DND-41 (cell line): ENCODE data around the gene CCDC185.

Experiments
- ATAC-seq: fragments of 200-7000 bp; cut with Tn5 transposase; 3 replicates; pipeline ENCODE4 v1.9.1; 2021; ENCODE audit warnings: low read depth; ENCODE audit not compliant: insufficient read depth
- DNase-seq: peaks from one replicate; pipeline ENCODE4 v3.0.0-alpha.2; 2020
- H2AFZ ChIP-seq: 2 replicates; pipeline ENCODE4 v1.6.0; 2012; ENCODE audit warnings: low read depth, low read length
- H3K27ac ChIP-seq: 2 replicates; pipeline ENCODE4 v1.5.1; 2012; ENCODE audit warnings: low read length, inconsistent platforms
- H3K27me3 ChIP-seq: fragments of 200-600 bp; sonication (generic); 2 replicates; pipeline ENCODE4 v1.6.0; 2012; ENCODE audit warnings: low read length, mild to moderate bottlenecking, inconsistent platforms; ENCODE audit not compliant: insufficient read depth, poor library complexity
- H3K36me3 ChIP-seq: 2 replicates; pipeline ENCODE4 v1.5.1; 2012; ENCODE audit warnings: low read length, inconsistent platforms; ENCODE audit not compliant: insufficient read depth
- H3K4me1 ChIP-seq: 2 replicates; pipeline ENCODE4 v1.5.1; 2012; ENCODE audit warnings: mild to moderate bottlenecking, low read length; ENCODE audit not compliant: insufficient read depth
- H3K4me2 ChIP-seq: 2 replicates; pipeline ENCODE4 v1.6.0; 2012; ENCODE audit warnings: mild to moderate bottlenecking, moderate library complexity, low read length, inconsistent platforms; ENCODE audit not compliant: insufficient read depth
- H3K4me3 ChIP-seq, 2 experiments: fragments of 200-600 bp in 1 of 2; shearing (Covaris generic) in 1 of 2; 2 replicates each; pipeline ENCODE4 v1.5.1; 2012 to 2016; ENCODE audit warnings: inconsistent platforms in 2 of 2, low read length in 2 of 2, mild to moderate bottlenecking in 2 of 2, low read depth in 1 of 2, moderate library complexity in 1 of 2
- H3K79me2 ChIP-seq: 2 replicates; pipeline ENCODE4 v1.6.0; 2012; ENCODE audit warnings: low read length, inconsistent platforms; ENCODE audit not compliant: insufficient read depth
- H3K9ac ChIP-seq: 2 replicates; pipeline ENCODE4 v1.6.0; 2012; ENCODE audit warnings: low read depth, mild to moderate bottlenecking, inconsistent platforms, low read length, moderate library complexity
- H3K9me3 ChIP-seq: 2 replicates; pipeline ENCODE4 v1.5.1; 2012; ENCODE audit warnings: low read length, moderate library complexity, mild to moderate bottlenecking, inconsistent platforms; ENCODE audit not compliant: insufficient read depth, severe bottlenecking
- H4K20me1 ChIP-seq: 2 replicates; pipeline ENCODE4 v1.6.0; 2012; ENCODE audit warnings: low read length; ENCODE audit not compliant: insufficient read depth
- CTCF ChIP-seq: IDR thresholded peaks from 2 replicates; pipeline ENCODE4 v1.5.1; 2012; ENCODE audit warnings: borderline replicate concordance, low read length, moderate library complexity, mild to moderate bottlenecking; ENCODE audit not compliant: poor library complexity, severe bottlenecking; ENCODE audit errors: extremely low read depth
- EZH2 ChIP-seq: IDR thresholded peaks from 3 replicates; pipeline ENCODE4 v1.6.1; 2012; ENCODE audit warnings: borderline replicate concordance, low read depth, mild to moderate bottlenecking, moderate library complexity, low read length, inconsistent platforms; ENCODE audit not compliant: severe bottlenecking

The CCDC185 gene

GRCh38 chr1:223363856-223364684 is 29.1 kb upstream of the CCDC185 start, which contains the start of gene SUSD4:
SUSD4 (minus strand) TSS chr1:223364176; CDS start chr1:223363425, 751 bp downstream.
- H4K20me1 ChIP-seq, result no peaks in the 10 kb centered on the region
- peak; percentile 81 for DNase-seq
- peak within 1 kb of the TSS; percentile 57 for H3K9ac ChIP-seq
- TF ChIP-seq CTCF (peak; percentile 17), EZH2 (no peak)
- no peaks in the 10 kb centered on the region for H3K9me3 ChIP-seq
- ATAC-seq, result peak; percentile 85
- H3K27ac ChIP-seq, result no peak within 1 kb of the TSS; the same call in 1 of the 2 replicates
- H3K79me2 ChIP-seq, result no peaks in the 10 kb centered on the region
- H3K4me2 ChIP-seq, result peak within 1 kb of the TSS; percentile 89
- H3K4me3 ChIP-seq, result peak within 1 kb of the TSS; percentile 30 to 61; a peak in 3 of 4 replicates
- peaks cover 18% of the 10 kb centered on the region for H3K4me1 ChIP-seq
- H2AFZ ChIP-seq, result peak within 1 kb of the TSS; percentile 73
- peaks cover 8% of the 10 kb centered on the region for H3K27me3 ChIP-seq
- no peaks in the 10 kb centered on the region for H3K36me3 ChIP-seq

- H3K9me3 ChIP-seq, result no peaks in the 10 kb centered on the region
- no peak for TF ChIP-seq CTCF
- TF ChIP-seq EZH2, result peak; percentile 53
- peak overlapping the region; percentile 57; the same call in 1 of the 2 replicates for H3K9ac ChIP-seq
- H3K4me3 ChIP-seq, result peak overlapping the region in 1 of 2 experiments; percentile 61; a peak in 2 of 4 replicates
- H3K27ac ChIP-seq, result no peak overlapping the region
- DNase-seq, result peak; percentile 26
- H3K79me2 ChIP-seq, result no peaks in the 10 kb centered on the region
- H4K20me1 ChIP-seq, result no peaks in the 10 kb centered on the region
- H3K4me2 ChIP-seq, result peak overlapping the region; percentile 89
- H3K27me3 ChIP-seq, result peaks cover 8% of the 10 kb centered on the region
- H2AFZ ChIP-seq, result peak overlapping the region; percentile 73
- ATAC-seq, result no peak; the same call in 2 of the 3 replicates
- H3K36me3 ChIP-seq, result no peaks in the 10 kb centered on the region
- H3K4me1 ChIP-seq, result peaks cover 18% of the 10 kb centered on the region
These were observed 28.4 kb upstream of the CCDC185 start for GRCh38 chr1:223364685-223365382.

DNA sequence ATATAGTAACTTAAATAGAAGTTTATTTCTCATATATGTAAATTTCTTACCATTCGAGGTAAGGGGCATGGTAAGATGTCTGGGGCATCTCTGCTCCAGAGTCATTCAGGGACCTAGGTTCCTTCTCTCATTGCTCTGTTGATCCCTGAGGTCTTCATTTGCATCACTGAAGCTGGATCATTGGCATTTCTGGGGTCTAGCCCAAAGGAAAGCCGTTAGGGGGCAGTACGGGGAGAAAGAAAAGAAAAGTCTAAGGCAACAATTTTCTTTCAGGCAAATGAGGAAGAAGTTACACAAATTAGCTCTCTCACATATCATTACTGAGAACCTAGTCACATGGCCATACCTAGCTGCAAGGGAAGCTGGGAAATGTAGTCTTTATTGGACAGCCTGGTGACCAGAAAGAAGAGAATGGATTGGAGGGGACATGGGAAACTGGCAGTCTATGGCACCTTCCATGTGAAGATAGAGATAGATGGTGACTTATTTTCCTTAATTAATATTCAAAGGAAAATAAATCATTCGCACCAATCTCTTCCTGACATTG is 19.1 kb upstream of the CCDC185 start:
- Histone ChIP-seq H3K4me3 (no peak overlapping the region), H3K27me3 (no peaks in the 10 kb centered on the region), H3K27ac (no peak overlapping the region), H2AFZ (no peak overlapping the region), H4K20me1 (no peaks in the 10 kb centered on the region), H3K9ac (no peak overlapping the region), H3K4me2 (no peak overlapping the region), H3K36me3 (no peaks in the 10 kb centered on the region), H3K9me3 (no peaks in the 10 kb centered on the region), H3K4me1 (no peaks in the 10 kb centered on the region), H3K79me2 (no peaks in the 10 kb centered on the region)
- DNase-seq (no peak), ATAC-seq (no peak)
- TF ChIP-seq EZH2 (no peak), CTCF (no peak)
